NCI-H446 (cell line): ENCODE results near the gene SDK1.

ENCODE experiments used
- DNase-seq, 2 experiments: peaks; one replicate each; lab custom pipeline; 2025; lab: John Stamatoyannopoulos, UW

The SDK1 gene

GRCh38 chr7:4109481-4110110, 808.5 kb downstream of the SDK1 start:
- DNase-seq: no peak

- DNase-seq: no peak
Measured at GRCh38 chr7:4110438-4110837, 809.4 kb downstream of the SDK1 start.

DNA sequence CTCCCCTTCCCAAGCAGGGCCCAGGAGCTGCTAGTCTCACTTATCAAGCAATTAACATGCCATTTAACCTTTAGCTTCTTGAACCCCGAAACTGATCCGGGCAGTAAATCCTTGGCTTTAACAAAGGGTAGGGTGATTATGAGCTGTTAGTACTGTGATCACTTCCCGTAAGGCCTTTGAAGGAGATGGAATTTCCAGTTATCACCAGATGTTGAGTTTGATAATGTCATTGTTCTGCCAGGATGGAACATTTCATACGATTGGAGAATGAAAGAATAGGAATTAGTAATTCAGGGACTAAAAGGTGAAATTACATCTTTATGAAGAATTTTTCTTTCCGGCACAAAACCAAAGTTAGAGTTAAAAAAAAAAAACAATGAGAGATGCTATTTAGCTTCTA, 810.1 kb downstream of the SDK1 start:
- DNase-seq: no peak

DNA sequence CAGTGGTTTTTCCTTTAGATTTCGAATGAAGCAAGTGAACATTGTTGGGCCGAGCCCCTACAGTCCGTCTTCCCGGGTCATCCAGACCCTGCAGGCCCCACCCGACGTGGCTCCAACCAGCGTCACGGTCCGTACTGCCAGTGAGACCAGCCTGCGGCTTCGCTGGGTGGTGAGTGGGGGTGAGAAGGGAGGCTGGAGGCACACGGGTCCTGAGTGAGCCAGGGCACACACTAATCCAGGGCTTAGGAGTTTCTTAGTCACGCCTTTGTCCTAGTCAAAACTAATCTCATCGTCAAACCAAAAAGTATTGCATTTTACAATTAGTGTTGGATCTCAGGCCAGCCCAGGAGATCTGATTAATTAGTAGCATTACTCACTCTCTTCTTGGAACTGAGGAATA, 812.2 kb downstream of the SDK1 start:
- DNase-seq: no peak

DNA sequence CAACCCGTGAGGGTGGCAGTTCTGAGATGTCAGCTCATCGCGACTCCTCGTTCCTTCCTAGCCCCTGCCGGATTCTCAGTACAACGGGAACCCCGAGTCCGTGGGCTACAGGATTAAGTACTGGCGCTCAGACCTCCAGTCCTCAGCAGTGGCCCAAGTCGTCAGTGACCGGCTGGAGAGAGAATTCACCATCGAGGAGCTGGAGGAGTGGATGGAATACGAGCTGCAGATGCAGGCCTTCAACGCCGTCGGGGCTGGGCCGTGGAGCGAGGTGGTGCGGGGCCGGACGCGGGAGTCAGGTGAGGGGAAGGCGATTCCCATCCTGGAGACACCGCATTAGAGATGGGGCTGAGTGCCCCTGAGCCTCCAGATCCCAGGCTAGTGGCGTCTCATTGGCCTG, 812.9 kb downstream of the SDK1 start:
- no peak for DNase-seq

- no peak for DNase-seq
Measured at GRCh38 chr7:4115442-4115841, 814.4 kb downstream of the SDK1 start.

DNA sequence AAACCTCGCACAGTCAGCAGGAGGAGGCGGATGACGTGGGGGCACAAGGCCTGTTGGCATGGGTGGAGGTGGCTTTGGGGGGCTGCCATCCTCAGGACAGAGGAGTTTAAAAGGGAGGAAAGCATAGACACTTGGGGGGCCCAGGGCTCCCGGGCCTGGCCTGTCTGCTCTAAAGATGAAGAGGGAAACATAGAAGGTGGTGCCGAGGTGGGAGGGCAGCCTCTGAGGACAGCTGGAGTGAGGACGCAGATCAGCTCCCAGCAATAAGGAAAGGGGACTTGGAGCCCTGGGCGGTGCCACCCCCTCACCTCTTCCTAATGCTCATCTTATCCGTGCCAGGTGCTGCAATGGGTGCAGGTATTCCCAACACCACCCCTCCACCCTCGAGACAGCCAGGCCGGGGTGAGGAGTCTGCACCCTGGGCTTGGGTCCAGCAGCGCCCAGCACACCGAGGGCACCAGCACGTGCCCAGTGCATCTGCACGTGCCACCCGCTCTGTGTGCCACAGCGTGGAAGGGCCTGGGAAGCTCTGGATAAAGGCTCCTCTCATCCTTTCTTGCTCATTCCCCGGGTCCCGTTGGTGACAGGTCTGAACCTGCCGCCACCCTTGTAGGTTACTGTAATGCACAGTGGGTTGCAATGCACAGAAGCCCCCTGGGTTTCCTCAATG, 815.0 kb downstream of the SDK1 start:
- no peak for DNase-seq

GRCh38 chr7:4119848-4120247, 818.8 kb downstream of the SDK1 start:
- no peak for DNase-seq

- no peak for DNase-seq
Measured at GRCh38 chr7:4123346-4123745, 822.3 kb downstream of the SDK1 start.

GRCh38 chr7:4123823-4124222, 822.8 kb downstream of the SDK1 start:
- DNase-seq: no peak

- no peak for DNase-seq
Measured at GRCh38 chr7:4124556-4125477, 823.8 kb downstream of the SDK1 start.

GRCh38 chr7:4127909-4128560, 827.0 kb downstream of the SDK1 start:
- no peak for DNase-seq

- DNase-seq: no peak
Measured at GRCh38 chr7:4129481-4130122, 828.5 kb downstream of the SDK1 start.

- no peak for DNase-seq
Measured at GRCh38 chr7:4131063-4131462, 830.0 kb downstream of the SDK1 start.

GRCh38 chr7:4132221-4132620, 831.2 kb downstream of the SDK1 start:
- DNase-seq: no peak

- DNase-seq: no peak
Measured at GRCh38 chr7:4133491-4134044, 832.5 kb downstream of the SDK1 start.

DNA sequence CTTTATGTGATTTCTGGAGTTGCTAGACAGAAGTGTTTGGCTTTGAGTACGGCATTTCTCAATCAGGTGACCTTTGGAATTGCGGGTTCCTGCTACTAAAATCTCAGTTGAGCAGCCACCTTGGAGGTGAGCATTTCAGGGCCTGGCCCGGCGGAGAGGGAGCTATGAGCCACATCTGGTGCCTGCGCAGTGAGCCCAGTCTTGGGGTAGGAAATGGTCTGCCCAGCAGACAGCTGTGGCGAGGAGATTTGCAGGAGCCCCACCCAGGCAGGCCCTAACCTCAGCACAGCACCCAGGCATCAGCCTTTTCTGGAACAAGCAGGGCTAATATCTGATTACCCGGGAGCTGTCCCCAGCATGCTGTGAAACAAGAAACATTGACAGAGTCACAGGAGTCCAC, 833.2 kb downstream of the SDK1 start:
- DNase-seq: no peak

DNA sequence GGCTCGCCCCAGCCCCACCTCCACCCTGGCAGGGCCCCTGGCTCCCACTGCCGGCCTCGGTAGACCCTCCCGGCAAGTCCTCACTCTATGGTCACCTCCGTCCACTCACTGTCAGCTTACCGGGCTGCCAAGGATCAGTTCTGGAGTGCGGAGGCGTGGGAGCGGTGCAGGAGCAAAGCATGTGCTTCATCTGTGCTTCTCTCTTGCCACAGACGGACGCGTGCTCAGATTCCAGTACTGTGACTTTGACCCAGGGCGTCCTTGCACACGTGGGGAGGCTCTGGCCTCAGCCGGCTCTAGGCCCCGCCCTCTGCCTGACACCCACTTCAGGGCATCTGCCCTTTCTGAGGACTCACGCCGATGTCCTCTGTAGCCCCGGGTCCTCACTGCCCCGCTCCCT, 833.6 kb downstream of the SDK1 start:
- DNase-seq: no peak

DNA sequence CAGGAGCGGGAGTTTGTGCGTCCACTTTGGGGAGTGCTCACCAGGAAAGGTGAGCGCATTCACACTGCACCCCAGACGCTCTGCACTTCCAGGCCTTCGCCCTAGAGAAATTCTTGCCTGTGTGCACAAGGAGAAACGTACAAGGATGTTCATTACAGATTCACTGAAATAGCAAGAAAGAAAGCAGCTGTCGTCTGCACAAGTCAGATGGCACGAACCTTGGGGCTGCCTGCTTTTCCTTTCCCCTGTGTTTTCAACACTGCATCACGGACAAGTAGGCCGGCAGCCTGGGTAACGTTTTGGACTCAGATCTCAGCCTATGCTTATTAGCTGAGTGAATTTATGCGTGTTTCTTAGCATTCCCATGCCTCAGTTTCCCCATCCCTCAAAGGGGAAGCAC, 834.2 kb downstream of the SDK1 start:
- DNase-seq: no peak

GRCh38 chr7:4136036-4136435, 835.0 kb downstream of the SDK1 start:
- DNase-seq: no peak

GRCh38 chr7:4136501-4137110, 835.6 kb downstream of the SDK1 start:
- DNase-seq: no peak
